Small intestine (tissue), 7 donors: Measurements from ENCODE around the gene RASA3. TPM values are rescaled to one million over a fixed set of nuclear protein-coding genes. Genes with fewer than 3 reads are reported as not detected.

Experiments
- DNase-seq, 2 donors: peaks; one replicate each; pipeline versions ENCODE4 v3.0.0 to v3.0.0-alpha.2; 2013
- FAIRE-seq: peaks from 2 replicates; lab custom pipeline; 2012; peaks lifted over from hg19 to GRCh38; lab: Jason Lieb, UNC
- H3K27ac ChIP-seq, 3 donors: one replicate each; pipeline ENCODE4 v1.5.1; 2013; ENCODE audit warnings: low read length in 2 of 3, mild to moderate bottlenecking in 2 of 3, control low read depth in 1 of 3, inconsistent platforms in 1 of 3, low read depth in 1 of 3, moderate library complexity in 1 of 3
- H3K27me3 ChIP-seq, 3 donors: one replicate each; pipeline ENCODE4 v1.6.1; 2013; ENCODE audit warnings: low read length in 3 of 3, inconsistent platforms in 1 of 3; ENCODE audit not compliant: control insufficient read depth in 3 of 3, insufficient read depth in 3 of 3
- H3K36me3 ChIP-seq, 3 donors: one replicate each; pipeline ENCODE4 v1.6.1; 2013; ENCODE audit warnings: low read length in 3 of 3, inconsistent platforms in 1 of 3, low read depth in 1 of 3, mild to moderate bottlenecking in 1 of 3, moderate library complexity in 1 of 3; ENCODE audit not compliant: control insufficient read depth in 3 of 3, insufficient read depth in 2 of 3
- H3K4me1 ChIP-seq, 3 donors: one replicate each; pipeline ENCODE4 v1.6.1; 2013; ENCODE audit warnings: low read length in 2 of 3, inconsistent platforms in 1 of 3, low read depth in 1 of 3, mild to moderate bottlenecking in 1 of 3, moderate library complexity in 1 of 3; ENCODE audit not compliant: control insufficient read depth in 3 of 3, insufficient read depth in 2 of 3
- H3K4me3 ChIP-seq, 3 donors: one replicate each; pipeline ENCODE4 v1.5.1; 2013; ENCODE audit warnings: low read length in 3 of 3, control low read depth in 1 of 3, inconsistent platforms in 1 of 3, low read depth in 1 of 3, mild to moderate bottlenecking in 1 of 3, moderate library complexity in 1 of 3
- H3K9me3 ChIP-seq, 2 donors: one replicate each; pipeline ENCODE4 v1.6.1; 2013; ENCODE audit warnings: low read depth in 1 of 2, low read length in 1 of 2; ENCODE audit not compliant: control insufficient read depth in 2 of 2, insufficient read depth in 1 of 2
- WGBS, 3 donors: extraction: QIAGEN DNeasy Blood & Tissue Kit; methylation state at CpG; one replicate each; pipeline ENCODE4 v1.1.7; 2013; 5-methylcytosine and 5-hydroxymethylcytosine counted together
- polyA plus RNA-seq, 4 donors: library from polyadenylated mRNA; stranded (reverse) in 3 of 4; unstranded in 1 of 4; fragments of 200-250 nt in 3 of 4; fragments of 120-200 nt in 1 of 4; gene quantifications; one replicate each; pipeline versions ENCODE4 v1.2.1 to v1.2.3, GENCODE V29; 2013
- donor health status: healthy with polysubstance abuse.
- donor health status: control.
- donor health status: control.
- donor health status: Bipolar disorder and iron deficiency.
- donor health status: healthy.

The RASA3 gene
- polyA plus RNA-seq, 4 donors = 2.0 to 7.2 (median 6.5) TPM

DNA sequence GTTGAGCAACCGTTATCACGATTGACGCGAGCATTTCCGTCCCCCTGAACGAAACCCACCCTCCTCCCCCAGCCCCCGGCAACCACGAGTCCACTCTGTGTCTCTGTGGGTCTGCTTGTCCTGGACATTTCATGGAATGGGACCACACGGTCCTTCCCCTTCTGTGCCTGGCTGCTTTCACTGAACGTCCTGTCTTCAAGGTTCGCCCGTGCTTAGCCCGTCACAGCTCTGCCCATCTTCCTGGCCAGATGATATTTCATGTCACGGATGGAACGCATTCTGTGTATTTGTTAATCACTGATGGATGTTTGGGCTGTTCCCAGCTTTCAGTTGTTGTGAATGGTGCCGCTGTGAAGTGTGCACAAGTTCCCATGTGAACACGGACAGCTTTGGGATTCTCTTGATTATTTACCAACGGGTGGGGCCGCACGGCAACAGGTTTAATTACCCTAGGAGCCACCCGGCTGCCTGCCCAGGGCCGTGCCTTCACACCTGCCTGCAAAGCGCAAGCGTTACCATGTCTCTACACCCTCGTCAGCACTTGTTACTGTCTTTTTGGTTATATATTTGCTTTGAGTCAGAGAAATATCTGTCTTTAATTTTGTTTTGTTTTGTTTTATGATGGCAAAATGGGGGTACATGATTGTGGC, 42.5 kb downstream of the RASA3 start:
- Histone ChIP-seq H3K36me3 (peaks cover 0 to 4% (median 0%) of the 10 kb centered on the region in 3 donors), H3K4me3 (no peak overlapping the region), H3K27ac (no peak overlapping the region), H3K27me3 (no peaks in the 10 kb centered on the region), H3K4me1 (no peaks in the 10 kb centered on the region), H3K9me3 (peaks cover 0 to 40% of the 10 kb centered on the region in 2 donors)
- no peak for DNase-seq
- no peak for FAIRE-seq
- WGBS, 3 donors = 82 to 91% (median 83%) methylated on average over 25 of the region's 25 CpGs

DNA sequence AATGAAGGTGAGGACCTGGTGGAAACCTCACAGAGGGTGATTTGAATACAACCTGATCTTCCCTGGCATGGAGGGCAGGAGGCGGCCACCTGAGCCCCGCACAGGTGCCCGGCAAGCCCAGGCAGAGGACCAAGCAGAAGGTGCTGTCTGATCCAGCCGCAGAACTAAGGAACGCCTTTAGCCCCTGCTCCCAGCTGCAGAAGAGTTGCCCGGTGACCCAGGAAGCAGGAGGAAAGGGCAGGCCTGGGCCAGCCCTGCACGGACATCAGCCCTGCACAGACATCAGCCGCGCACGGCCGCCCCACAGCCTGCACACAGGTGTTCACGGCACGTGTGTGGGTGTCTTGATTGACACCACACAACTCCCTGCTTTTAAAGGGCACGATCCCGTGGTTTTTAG, 43.1 kb downstream of the RASA3 start:
- DNase-seq = no peak
- Histone ChIP-seq H3K4me1 (no peaks in the 10 kb centered on the region), H3K4me3 (no peak overlapping the region), H3K36me3 (peaks cover 0 to 4% (median 0%) of the 10 kb centered on the region in 3 donors), H3K27me3 (no peaks in the 10 kb centered on the region), H3K27ac (no peak overlapping the region), H3K9me3 (peaks cover 0 to 40% of the 10 kb centered on the region in 2 donors)
- WGBS, 3 donors = 86 to 89% (median 86%) methylated on average over 15 of the region's 15 CpGs
- no peak for FAIRE-seq

- Histone ChIP-seq H3K4me3 (no peak overlapping the region), H3K4me1 (no peaks in the 10 kb centered on the region), H3K27ac (no peak overlapping the region), H3K9me3 (peaks cover 0 to 43% of the 10 kb centered on the region in 2 donors), H3K36me3 (peaks cover 0 to 4% (median 0%) of the 10 kb centered on the region in 3 donors), H3K27me3 (no peaks in the 10 kb centered on the region)
- no peak for FAIRE-seq
- DNase-seq = no peak
- 85 to 90% (median 88%) methylated on average over 7 of the region's 7 CpGs for WGBS, 3 donors
Measured at GRCh38 chr13:114088863-114089262, 43.6 kb downstream of the RASA3 start.

DNA sequence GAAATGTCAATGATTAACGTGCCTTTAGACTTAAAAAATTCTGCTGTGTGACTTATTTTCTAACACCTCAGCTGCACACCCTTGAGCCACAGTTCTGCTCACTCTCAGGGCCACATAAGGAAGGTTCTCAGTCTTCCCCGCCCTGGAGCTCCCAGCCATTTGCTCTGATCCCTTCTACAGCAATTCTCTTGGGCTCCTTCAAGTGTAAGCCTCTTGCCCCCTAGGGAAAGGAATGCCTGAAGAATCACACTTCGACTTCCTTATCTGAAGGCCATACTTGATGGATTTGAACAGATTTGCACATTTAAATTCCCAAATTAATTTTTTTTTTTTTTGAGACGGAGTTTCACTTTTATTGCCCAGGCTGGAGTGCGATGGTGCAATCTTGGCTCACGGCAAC, 44.2 kb downstream of the RASA3 start:
- Histone ChIP-seq H3K27me3 (no peaks in the 10 kb centered on the region), H3K36me3 (peaks cover 0 to 4% (median 0%) of the 10 kb centered on the region in 3 donors), H3K4me1 (no peaks in the 10 kb centered on the region), H3K27ac (no peak overlapping the region), H3K4me3 (no peak overlapping the region), H3K9me3 (peaks cover 0 to 45% of the 10 kb centered on the region in 2 donors)
- DNase-seq (no peak), FAIRE-seq (no peak)
- WGBS, 3 donors = 76 to 89% (median 86%) methylated on average over 6 of the region's 6 CpGs

DNA sequence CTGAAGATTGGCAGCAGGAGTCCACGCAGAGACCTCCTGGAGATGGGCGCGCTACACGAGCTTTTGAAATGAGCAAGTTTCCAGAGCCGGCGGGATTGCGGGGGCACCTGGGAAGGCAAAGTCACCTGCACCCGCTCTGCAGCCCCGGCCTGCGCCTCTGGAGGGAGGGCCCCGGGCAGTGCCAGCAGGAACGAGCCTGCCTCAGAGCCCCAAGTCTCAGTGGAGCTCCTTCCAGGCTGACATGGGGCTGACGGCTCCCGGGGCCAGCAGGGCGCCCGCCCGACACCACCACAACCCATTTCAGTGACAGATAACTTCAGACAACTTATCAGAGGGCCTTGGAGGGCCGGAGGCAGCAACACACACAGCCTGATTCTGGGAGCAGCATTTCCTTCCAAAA, 45.0 kb downstream of the RASA3 start:
- H3K36me3 ChIP-seq = peaks cover 0 to 4% (median 0%) of the 10 kb centered on the region in 3 donors
- FAIRE-seq (no peak), DNase-seq (no peak)
- 91 to 95% (median 93%) methylated on average over 18 of the region's 18 CpGs for WGBS, 3 donors
- no peaks in the 10 kb centered on the region for H3K27me3 ChIP-seq
- H3K27ac ChIP-seq = no peak overlapping the region
- H3K4me3 ChIP-seq = no peak overlapping the region
- H3K9me3 ChIP-seq = peaks cover 0 to 50% of the 10 kb centered on the region in 2 donors
- no peaks in the 10 kb centered on the region for H3K4me1 ChIP-seq

- Histone ChIP-seq H3K27me3 (no peaks in the 10 kb centered on the region), H3K36me3 (peaks cover 0 to 14% (median 0%) of the 10 kb centered on the region in 3 donors), H3K27ac (no peak overlapping the region), H3K4me3 (no peak overlapping the region), H3K4me1 (no peaks in the 10 kb centered on the region), H3K9me3 (peaks cover 0 to 40% of the 10 kb centered on the region in 2 donors)
- FAIRE-seq = no peak
- 90 to 91% (median 90%) methylated on average over 20 to 23 of the region's 23 CpGs for WGBS, 3 donors
- no peak for DNase-seq
Measured at GRCh38 chr13:114082849-114083645, 49.4 kb downstream of the RASA3 start.

DNA sequence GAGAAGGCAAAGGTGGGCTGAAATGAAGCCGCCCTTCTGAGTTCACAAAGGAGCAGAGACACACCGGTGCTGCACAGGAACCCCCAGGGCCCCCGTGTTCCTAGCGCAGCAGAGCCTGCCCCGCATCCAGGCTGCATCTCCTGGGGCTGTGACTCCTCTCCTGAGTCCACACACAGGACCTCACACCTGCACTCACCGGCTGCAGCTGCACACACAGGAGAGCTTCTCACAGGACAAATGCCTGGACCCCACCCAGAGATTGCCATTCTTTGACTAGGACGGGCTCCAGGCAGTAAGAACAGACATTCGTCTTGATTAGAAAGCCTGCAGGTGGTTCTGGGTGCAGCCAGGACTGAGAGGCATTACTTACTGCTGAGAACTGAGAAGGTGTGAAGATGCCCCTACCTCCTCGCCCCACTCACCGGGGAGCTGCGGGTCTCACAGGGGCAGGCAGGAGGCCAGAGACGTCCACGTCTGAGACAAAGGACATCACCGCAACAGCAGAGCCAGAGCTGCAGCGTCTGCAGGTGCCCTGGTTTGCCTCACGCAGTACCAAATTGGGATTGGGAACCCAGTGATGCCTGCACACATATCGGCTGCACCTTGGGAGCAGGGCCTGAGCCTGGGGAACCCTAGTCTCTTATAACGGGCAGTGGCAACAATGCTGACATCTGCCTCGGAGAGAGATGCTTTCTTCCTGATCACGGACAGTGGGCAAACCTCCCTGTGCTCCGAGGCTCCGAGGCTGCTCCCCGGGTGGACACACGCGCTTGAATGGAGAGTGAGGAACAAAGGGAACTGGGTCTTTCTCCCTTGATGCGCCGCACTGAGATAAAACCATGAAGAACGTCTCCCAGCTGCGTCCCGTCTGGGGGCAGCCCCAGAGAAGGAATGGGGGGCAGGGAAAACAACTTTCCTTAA, 50.4 kb downstream of the RASA3 start:
- H3K36me3 ChIP-seq = peaks cover 0 to 10% (median 0%) of the 10 kb centered on the region in 3 donors
- H3K27me3 ChIP-seq = no peaks in the 10 kb centered on the region
- H3K4me1 ChIP-seq = no peaks in the 10 kb centered on the region
- no peak overlapping the region for H3K27ac ChIP-seq
- DNase-seq (no peak), FAIRE-seq (no peak)
- WGBS, 3 donors = 81 to 94% (median 83%) methylated on average over 30 of the region's 30 CpGs
- peaks cover 0 to 30% of the 10 kb centered on the region in 2 donors for H3K9me3 ChIP-seq
- no peak overlapping the region for H3K4me3 ChIP-seq
